SH-SY5Y (cell line): ENCODE measurements around the gene SPOCK3.

ENCODE experiments used
- GATA2 ChIP-seq: IDR thresholded peaks from 2 replicates; pipeline ENCODE4 v1.6.1; 2011; ENCODE audit warnings: mild to moderate bottlenecking, low read depth, low read length
- GATA3 ChIP-seq: IDR thresholded peaks from 2 replicates; pipeline ENCODE4 v1.6.1; 2011; ENCODE audit warnings: low read depth, mild to moderate bottlenecking, low read length, moderate library complexity

DNA sequence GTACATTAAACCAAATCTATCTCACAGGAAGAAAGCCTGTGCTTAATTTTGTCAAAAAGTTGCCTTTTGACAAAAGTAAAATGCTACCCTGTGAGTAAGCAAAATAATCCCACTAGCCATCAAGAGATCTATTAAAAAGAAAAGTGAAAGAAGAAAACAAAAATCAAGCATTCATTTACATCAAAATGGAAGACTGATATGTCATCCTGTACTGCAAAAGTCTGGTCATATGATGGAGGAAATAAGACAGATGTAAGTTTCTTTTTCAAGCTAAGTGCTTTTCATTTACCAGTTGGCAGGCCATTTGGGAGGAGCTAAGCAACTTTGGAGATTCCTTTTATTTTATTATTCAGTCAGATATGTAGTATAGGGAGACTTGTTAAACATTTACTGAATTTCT lies 387.4 kb downstream of the SPOCK3 start:
- no peak for TF ChIP-seq GATA2
- no peak for TF ChIP-seq GATA3
